ENCODE data around the gene ZDHHC20.
"Not testable (repeated sequence)": the region's sequence is repeated elsewhere in the genome, so short reads cannot be mapped to it uniquely, and the experiment has no call there.

ZDHHC20 gene

DNA sequence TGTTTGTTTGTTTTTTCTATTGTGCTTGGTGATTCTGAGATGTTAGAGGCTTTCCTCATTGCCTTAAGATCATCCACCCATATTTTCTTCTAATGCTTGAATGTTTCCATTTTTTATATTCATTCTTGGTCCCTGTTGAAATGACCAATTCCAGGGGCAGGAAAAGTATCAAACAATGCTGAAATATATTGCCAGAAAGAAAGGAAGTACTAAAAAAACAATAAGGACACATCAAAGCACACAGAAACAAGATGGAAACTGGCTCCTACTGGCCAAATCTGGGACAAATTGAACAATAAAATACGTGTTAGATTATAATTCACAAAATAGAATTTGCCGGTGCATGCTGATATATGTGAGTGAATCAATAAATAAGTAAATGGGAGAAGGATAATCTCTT lies 23.9 kb downstream of the ZDHHC20 start:
- DNase-seq (ENCODE audit: low spot score) = no peak

DNA sequence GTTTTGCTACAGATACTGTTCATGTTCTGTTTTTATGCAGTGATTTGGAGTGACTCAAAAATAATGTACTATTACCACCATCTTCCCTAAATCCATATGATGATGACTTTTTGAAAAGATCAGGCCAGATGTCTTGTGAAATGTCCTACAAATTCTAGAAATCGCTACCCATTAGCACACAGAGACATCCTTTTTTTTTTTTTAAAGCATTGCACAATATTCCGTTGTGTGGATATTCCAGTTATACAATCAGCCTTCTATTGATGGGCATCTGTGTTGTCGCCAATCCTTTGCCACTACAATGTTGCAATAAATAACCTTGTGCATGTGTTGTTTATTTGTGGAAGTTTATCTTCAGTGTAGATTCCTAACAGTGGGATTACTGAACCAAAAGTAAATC lies 24.5 kb downstream of the ZDHHC20 start:
- DNase-seq (ENCODE audit: low spot score) = no peak

DNA sequence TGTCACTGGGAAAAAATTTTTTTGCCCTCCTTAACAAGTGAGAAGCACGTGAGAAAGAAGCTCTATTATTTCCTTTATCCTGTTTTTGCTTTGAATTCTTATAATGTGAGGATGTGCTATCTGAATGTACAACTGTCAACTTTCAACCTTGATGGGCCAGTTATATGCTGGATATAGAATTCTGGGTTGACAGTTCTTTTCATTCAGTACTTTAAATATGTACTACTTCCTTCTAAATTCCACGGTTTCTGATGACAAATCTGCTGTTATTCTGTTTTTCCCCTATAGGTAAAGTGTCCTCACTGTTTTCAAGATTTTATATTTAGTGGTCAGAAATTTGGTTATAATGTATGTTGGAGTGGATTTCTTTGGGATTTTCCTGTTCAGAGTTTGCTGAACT lies 29.9 kb downstream of the ZDHHC20 start:
- no peak for DNase-seq (ENCODE audit: low spot score)

DNA sequence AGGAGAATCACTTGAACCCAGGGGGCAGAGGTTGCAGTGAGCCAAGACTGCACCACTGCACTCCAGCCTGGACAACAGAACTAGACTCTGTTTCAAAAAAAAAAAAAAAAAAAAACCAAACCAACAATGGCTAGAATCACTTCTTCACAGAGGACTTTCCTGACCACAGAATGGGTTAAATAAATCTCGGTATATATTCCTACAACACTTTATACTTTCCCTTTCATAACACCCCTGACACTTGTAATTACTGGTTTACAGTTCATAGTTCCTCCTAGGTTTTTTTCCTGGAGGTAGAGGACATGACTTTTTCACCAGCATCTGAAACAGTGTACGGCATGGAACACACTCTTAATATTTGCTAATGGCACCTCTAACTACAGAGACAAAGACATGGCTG lies 31.4 kb downstream of the ZDHHC20 start:
- DNase-seq (ENCODE audit: low spot score) = no peak

DNA sequence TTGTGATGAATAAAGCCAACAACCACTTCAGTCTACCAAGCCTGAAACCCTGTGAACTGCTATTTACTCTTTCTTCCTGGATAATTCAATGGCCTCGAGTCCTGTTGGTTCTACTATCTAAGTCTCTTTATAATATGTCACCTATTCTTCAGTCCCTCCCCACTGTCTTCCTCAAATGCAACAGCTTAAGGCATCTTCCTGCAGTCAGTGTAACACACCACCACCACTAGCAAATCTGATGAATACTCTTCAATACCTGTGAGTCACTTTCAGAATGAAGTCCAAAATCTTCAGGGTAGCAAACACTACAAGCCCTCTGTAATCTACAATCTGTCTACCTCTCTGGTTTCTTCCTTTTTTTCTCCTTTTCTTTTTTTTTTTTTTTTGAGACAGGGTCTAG lies 32.9 kb downstream of the ZDHHC20 start:
- DNase-seq (ENCODE audit: low spot score) = no peak

DNA sequence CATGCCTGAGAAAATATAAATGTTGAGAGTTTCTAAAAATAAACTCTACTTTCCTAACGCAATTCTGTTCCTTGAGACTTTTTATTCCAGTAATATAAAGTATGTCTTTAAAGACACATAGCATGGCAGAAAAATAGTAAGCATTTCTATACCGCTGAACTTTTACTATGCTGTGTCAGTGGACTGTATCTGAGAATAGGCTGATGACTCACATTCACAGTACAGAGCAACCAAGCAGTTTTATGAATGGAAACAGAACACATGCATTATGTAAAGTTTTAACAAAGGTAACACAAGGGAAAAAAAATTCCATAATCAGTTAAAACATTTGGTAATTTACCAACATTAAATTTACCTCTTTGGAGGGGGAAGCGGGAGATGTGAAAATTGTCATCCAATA lies 38.4 kb downstream of the ZDHHC20 start:
- no peak for DNase-seq (ENCODE audit: low spot score)

DNA sequence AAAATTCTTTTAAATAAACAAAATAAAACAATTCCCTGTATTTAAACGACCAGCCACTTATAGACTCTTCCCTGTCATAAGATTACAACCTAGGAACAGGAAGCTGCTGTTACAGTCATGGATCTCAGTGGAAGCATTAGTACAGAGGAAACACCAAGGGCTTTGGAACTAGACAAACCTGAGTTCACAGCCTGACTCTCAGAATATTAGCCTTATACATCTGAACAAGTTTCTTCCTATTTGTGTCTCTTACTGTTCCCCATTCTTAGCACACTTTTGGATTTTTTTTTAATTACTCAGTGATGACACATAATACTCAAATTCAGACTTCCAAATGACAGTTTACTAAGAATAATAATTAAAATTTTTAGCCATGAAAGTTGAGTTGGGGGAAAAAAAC lies 46.1 kb downstream of the ZDHHC20 start:
- no peak for DNase-seq (ENCODE audit: low spot score)

DNA sequence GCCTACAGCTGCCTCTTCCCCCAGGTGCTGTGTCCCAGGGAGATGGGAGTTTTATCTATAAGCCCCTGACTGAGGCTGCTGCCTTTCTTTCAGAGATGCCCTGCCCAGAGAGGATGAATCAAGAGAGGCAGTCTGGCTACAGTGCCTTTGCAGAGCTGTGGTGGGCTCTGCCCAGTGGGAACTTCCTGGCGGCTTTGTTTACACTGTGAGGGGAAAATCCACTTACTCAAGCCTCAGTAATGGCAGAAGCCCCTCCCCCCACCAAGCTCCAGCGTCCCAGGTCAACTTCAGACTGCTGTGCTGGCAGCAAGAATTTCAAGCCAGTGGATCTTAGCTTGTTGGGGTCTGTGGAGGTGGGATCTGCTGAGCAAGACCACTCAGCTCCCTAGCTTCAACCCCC lies 48.6 kb downstream of the ZDHHC20 start:
- not testable (repeated sequence) for DNase-seq (ENCODE audit: low spot score)

DNA sequence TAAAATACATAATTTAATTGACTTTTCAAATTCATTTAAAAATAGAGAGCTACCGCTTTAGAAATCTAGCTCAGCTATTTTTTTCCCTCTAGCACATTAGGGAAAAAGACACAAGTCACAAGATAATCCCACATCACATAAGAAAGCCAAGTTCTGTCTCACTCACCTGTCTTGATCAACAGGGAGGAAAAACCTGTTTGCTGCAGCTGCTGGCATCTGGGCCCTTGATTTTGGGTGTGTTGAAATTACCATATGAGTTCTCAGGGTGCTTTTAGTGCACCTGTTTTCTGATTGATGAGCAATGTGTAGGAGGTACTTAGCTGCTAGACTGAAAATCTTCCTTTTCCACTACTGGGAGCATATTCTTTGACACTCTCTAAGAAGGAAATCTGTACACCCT lies 53.8 kb downstream of the ZDHHC20 start:
- DNase-seq (ENCODE audit: low spot score) = no peak

DNA sequence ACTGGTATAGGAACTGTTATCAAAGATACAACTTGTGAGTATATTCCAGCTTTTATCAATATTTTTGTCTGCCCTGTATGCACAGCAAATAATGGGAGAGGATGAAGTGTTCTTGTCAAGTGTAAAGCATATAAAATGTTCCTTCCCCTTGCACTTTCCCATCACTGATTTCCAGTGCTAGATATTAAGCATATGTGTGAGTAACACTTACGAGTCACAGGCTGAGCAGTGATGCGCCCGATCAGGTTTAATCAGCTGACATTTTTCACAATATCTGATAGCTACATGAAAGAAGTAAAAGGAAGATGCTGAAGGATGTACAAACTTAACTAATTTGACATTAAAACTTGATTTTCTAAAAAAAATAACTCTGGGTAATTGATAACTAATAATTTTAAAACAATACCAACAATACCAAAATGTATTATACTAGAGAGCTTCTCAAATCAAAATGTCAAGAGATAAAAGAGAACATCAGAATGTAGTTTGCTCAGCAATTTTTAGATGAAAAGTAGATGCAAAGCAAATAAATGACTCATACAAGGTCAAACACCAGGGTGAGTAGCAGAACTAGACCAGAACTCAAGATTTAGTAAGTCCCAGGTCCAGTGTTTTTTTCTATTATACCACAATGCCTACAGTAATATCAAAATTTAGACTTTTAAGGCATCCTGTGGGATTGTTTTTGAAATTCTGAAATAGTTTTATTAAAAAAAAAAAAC lies 56.4 kb downstream of the ZDHHC20 start:
- DNase-seq (ENCODE audit: low spot score) = no peak

DNA sequence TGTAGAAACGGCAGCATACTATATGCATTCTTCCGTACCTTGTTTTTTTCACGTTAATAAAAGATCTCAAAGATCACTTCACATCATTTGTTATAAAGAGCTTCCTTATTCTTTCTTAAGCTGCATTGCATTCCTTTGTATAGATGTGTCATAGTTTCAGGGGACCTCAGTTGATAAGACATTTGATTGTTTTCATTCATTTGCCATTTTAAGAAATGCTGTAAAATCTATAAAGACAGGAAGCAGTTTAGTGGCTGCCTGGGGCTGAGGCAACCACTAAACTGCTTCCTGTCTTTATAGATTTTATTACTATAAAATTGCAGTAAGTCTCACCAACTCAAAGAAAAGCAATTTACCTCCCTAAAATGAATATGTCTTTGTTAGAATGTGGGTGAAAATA lies 59.4 kb downstream of the ZDHHC20 start:
- DNase-seq (ENCODE audit: low spot score) = no peak

DNA sequence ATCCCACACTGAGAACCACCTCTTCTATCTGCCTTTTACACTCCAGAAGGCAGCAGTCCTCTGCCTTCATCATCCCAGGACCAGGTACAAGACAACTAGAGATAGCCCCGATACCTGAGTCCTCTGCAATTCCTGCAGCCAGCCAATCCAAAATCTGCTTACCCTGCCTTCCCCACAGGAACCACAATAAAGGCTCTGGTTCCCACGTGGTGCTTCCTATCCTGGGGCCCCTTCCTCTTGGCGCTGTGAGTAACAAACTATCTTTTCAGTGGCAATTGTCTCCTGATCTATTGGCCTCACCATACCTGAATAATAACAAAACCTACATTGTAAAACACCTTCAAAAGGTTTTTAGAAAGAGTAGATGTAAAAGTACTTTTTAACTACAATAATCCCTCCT lies 63.1 kb downstream of the ZDHHC20 start:
- no peak for DNase-seq (ENCODE audit: low spot score)

DNA sequence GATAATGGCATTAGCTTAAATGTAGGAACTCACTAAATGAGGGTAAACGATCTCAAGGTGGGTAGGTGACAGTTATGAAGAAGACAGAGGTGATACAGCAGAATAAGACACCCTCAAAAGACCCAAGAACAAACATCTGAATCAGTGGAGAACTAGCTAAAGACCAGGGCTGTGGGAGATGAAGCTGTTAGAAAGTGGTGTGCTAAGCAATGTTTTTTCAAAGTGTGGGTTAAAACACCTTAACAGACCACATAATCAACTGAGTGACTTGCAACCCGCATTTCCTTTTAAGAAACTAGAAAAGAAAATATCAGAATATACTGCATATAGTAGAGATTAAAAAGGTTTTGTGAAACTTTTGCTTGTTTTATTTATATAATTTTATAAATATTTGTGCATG lies 70.0 kb downstream of the ZDHHC20 start:
- no peak for DNase-seq (ENCODE audit: low spot score)

DNA sequence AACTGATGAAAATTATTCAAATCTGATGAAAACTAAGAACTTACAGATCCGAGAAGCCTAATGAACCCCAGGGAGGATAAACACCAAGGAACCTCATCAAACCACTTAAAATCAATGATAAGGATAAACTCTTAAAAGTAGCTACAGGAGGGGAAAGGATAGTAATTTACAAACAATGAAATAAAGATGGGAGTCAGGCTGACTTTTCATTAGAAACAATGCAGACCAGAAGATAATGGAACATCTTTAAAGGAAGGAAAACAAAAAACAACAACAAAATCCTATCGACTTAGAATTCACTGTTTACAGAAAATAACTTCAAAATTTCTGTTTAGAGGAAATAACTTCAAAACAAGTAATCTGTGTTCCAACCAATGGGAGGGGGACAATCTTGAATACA lies 73.4 kb downstream of the ZDHHC20 start:
- no peak for DNase-seq (ENCODE audit: low spot score)

DNA sequence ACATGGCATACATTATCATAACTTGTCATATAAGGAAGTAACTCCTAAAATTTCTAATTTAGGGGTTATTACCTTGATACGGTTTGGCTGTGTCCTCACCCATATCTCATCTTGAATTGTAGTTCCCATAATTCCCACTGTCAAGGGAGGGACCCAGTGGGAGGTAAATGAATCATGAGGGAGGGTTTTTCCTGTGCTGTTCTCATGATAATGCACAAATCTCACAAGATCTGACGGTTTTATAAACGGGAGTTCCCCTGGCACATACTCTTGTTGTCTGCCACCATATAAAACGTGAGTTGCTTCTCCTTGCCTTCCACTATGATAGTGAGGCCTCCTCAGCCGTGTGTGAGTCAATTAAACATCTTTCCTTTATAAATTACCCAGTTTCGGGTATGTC lies 76.0 kb downstream of the ZDHHC20 start:
- no peak for DNase-seq (ENCODE audit: low spot score)

DNA sequence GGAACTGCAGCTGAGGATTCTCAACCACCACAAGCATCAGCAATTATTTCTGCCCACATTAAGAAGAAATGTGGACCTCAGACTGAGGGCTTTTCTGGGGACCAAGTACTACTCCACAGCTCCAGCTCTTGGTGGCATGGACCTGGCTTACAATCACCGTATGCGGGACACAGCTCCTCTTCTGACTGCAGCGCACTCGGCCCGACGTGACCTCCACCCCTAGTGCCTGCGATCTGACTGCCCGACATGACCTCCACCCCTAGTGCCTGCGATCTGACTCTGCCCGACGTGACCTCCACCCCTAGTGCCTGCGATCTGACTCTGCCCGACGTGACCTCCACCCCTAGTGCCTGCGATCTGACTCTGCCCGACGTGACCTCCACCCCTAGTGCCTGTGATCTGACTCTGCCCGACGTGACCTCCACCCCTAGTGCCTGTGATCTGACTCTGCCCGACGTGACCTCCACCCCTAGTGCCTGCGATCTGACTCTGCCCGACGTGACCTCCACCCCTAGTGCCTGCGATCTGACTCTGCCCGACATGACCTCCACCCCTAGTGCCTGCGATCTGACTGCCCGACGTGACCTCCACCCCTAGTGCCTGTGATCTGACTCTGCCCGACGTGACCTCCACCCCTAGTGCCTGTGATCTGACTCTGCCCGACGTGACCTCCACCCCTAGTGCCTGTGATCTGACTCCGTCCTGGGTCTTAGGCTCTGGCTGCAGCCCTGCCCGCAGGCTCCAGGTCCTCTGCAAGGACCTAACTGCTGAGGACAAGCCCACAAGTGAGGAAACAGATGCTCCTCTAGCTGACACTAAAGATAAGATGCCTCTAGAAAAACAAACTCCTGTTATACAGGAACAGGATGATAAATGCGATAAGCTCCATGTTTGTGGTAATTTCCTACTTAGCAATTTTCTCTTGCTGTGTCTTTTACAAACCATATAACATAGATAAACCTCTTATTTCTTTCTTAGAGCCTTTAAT lies 81.8 kb downstream of the ZDHHC20 start:
- not testable (repeated sequence) for DNase-seq (ENCODE audit: low spot score)

DNA sequence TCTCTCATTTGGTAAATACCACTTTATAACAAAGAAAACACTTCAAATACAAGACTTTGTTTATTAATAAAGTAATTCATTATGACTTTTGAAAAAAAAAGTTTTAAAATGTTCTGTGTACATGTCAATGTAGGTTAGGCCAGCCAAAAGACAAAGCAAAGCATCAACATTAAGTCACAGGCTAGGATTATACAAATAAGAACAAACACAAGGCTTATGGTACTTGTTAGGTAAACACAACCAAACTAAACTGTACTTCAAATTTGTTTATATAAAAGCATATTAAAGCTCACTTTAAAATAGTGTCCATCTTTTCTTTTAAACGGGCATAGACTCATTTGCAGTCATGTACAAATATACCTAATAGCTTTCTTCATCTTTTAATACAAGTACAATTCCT lies 86.6 kb downstream of the ZDHHC20 start:
- DNase-seq (ENCODE audit: low spot score) = no peak

DNA sequence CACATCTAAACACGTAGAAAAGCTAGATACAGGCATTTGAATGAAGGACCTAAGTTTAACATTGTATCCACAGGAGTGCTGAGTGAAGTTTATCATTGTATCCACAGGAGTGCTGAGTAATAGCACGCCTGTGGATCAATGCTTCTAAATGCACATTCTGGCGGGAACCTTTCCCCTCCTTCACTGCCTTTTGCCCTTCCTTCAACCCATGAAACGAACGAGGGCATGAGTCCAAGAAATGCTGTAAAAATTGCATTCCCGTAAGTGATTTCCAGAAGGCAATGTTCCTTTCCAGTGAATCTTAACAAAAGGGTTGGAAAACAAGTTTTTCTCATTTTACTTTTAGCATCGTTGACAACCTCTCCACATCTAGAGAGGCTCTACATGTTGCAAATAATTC lies 88.1 kb downstream of the ZDHHC20 start:
- DNase-seq (ENCODE audit: low spot score) = no peak

DNA sequence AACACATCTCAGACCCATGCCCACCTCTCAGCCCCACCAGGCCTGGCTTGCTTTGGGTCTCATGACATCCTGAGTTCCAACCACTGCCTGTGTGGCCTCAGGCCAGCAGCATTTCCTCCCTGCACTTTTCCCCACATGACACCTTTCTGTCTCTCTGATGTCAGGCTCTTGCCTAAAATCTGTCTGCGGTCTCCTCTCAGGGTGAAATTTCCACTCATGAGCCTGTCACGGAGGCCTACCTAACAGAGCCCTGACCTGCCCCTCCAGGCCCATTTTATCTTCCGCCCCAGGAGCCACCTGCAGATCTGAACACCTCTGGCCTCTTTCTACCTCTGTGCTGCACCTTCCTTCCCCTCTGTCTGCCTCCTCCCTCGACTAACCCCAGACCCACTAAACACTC lies 93.5 kb downstream of the ZDHHC20 start:
- DNase-seq (ENCODE audit: low spot score) = no peak

DNA sequence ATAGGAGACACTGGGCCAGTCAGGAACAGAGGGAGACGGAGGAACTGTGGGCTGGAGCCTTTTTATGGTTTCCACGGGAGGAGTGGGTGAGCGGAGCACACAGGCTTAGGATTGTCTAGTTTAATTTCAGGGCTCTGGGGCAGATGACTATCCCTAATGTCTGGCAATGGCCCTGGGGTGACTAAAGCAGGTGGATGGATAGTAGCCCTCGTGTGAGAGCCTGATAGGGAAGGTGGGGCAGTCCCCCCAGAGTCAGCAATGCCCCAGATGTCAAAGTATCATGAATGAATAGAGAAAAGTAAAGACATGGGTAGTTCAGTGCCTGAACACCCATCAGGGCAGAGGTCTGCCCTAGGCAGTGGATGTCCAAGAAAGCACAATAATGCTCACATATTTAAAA lies 94.2 kb downstream of the ZDHHC20 start:
- peak; percentile 63 for DNase-seq (ENCODE audit: low spot score)

DNA sequence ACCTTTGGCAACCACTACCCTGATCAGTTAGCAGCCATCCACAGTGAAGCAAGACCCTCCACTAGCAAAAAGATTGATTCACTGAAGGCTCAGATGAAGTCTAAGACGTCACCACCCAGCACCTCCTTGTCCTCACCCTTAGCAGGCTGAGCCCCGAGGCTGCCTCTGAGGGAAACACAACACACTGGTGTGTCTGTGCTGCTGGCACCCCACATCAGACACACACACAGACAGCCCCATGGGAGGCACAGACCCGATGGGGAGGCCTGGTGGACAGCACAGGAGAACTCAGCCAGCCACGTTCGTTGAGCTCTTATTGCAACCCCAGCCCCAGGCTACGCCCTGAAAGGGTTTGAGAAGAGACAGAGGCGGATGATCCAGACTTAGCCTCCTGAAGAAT lies 94.7 kb downstream of the ZDHHC20 start:
- no peak for DNase-seq (ENCODE audit: low spot score)

DNA sequence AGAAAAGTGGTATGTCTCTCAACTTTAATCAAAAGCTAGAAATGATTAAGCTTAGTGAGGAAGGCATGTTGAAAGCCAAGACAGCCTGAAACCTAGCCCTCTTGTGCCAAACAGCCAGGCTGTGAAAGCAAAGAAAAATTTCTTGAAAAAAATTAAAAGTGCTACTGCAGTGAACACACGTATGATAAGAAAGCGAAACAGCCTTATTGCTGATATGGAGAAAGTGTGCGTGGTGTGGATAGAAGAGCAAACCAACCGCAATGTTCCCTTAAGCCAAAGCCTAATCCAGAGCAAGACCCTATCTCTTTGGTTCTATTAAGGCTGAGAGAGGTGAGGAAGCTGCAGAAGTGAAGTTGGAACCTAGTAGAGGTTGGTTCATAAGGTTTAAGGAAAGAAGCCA lies 96.4 kb downstream of the ZDHHC20 start:
- peak; percentile 53 for DNase-seq (ENCODE audit: low spot score)

DNA sequence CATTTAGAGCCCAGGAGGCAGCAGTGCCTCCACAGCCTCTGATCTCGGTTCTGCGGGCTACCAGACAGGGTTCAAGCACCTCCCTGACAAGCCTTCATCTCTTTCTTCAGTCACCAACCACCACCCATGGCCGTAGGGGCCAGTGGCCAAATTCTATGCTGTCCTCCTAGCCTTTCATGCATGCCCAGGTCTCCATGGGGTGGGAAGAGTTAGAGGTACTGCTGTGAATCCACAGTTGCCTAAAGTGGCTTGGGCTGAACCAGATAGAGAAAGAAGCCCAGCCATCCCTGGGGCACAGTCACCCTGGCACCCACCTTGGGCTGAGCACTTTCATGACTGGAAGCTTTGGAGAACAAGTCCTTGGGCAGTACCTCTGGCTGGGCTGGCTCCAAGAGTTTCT lies 97.4 kb downstream of the ZDHHC20 start:
- no peak for DNase-seq (ENCODE audit: low spot score)
